SU-DHL-6 (cell line): ENCODE results near the gene EEF1AKMT3.

ENCODE experiments used
- H2AFZ ChIP-seq: fragments of 200-600 bp; sonication (generic); 2 replicates; pipeline ENCODE4 v1.6.1; 2014; ENCODE audit warnings: low read depth, mild to moderate bottlenecking, moderate library complexity, mixed read lengths, antibody characterized with exemption, low read length; ENCODE audit not compliant: severe bottlenecking
- H3F3A ChIP-seq: fragments of 200-600 bp; shearing (Covaris generic); 2 replicates; pipeline ENCODE4 v1.6.0; 2016; ENCODE audit warnings: antibody characterized with exemption, mild to moderate bottlenecking; ENCODE audit not compliant: insufficient read depth
- H3K27ac ChIP-seq: fragments of 200-600 bp; sonication (generic); 2 replicates; pipeline ENCODE4 v1.5.1; 2016; ENCODE audit warnings: low read depth, mild to moderate bottlenecking, low read length, moderate library complexity, mixed read lengths
- H3K27me3 ChIP-seq: fragments of 200-600 bp; sonication (generic), shearing (Covaris generic); 2 replicates; pipeline ENCODE4 v1.6.0; 2014; ENCODE audit warnings: mild to moderate bottlenecking, low read length
- H3K36me3 ChIP-seq: fragments of 200-600 bp; sonication (generic); 2 replicates; pipeline ENCODE4 v1.6.1; 2014; ENCODE audit warnings: mild to moderate bottlenecking, low read length, mixed read lengths
- H3K4me2 ChIP-seq: fragments of 300-600, 200-600 bp; shearing (Covaris generic), sonication (generic); 2 replicates; pipeline ENCODE4 v1.6.0; 2014; ENCODE audit warnings: low read length, low read depth, mild to moderate bottlenecking; ENCODE audit not compliant: poor library complexity, severe bottlenecking
- H3K4me3 ChIP-seq: fragments of 200-600 bp; sonication (generic); 2 replicates; pipeline ENCODE4 v1.5.1; 2014; ENCODE audit warnings: antibody characterized with exemption, low read length, mild to moderate bottlenecking, mixed read lengths; ENCODE audit not compliant: insufficient read depth, poor library complexity, severe bottlenecking
- H3K79me2 ChIP-seq: fragments of 200-600 bp; sonication (generic); 2 replicates; pipeline ENCODE4 v1.6.1; 2014; ENCODE audit warnings: mild to moderate bottlenecking, low read length, moderate library complexity; ENCODE audit not compliant: insufficient read depth
- H3K9ac ChIP-seq: fragments of 200-600 bp; sonication (generic); 2 replicates; pipeline ENCODE4 v1.7.0; 2014; ENCODE audit warnings: mild to moderate bottlenecking, low read length
- H3K9me2 ChIP-seq: fragments of 200-600 bp; sonication (generic); replicated peaks from 2 replicates; pipeline ENCODE4 v1.6.1; 2014; ENCODE audit warnings: low read length; ENCODE audit not compliant: insufficient read depth
- H3K9me3 ChIP-seq: fragments of 200-600 bp; sonication (generic); 2 replicates; pipeline ENCODE4 v1.6.1; 2014; ENCODE audit warnings: low read length, mixed read lengths; ENCODE audit not compliant: insufficient read depth
- H4K20me1 ChIP-seq: fragments of 200-600 bp; sonication (generic); 2 replicates; pipeline ENCODE4 v1.6.1; 2014; ENCODE audit warnings: low read depth, mild to moderate bottlenecking, antibody characterized with exemption, low read length, moderate library complexity, mixed read lengths
- CTCF ChIP-seq: fragments of 200-600 bp; sonication (generic); IDR thresholded peaks from one replicate; pipeline ENCODE4 v1.5.1; 2017; ENCODE audit warnings: antibody characterized with exemption, mild to moderate bottlenecking, low read length, moderate library complexity; ENCODE audit not compliant: insufficient read depth, poor library complexity, severe bottlenecking
- EZH2phosphoT487 ChIP-seq: fragments of 200-600 bp; sonication (generic), shearing (Covaris generic); conservative IDR thresholded peaks from 2 replicates; pipeline ENCODE4 v1.6.1; 2018; ENCODE audit warnings: mild to moderate bottlenecking, antibody characterized with exemption, low read length, moderate library complexity, mixed read lengths

EEF1AKMT3 gene

GRCh38 chr12:57754411-57755193, 17.8 kb upstream of the EEF1AKMT3 start, which contains the start of gene MARCHF9:
Gene MARCHF9 (plus strand): TSS chr12:57755103. CDS start chr12:57755529, 426 bp downstream.
- H3K79me2 ChIP-seq: peaks cover 22% of the 10 kb centered on the region
- H4K20me1 ChIP-seq: no peaks in the 10 kb centered on the region
- peak within 1 kb of the TSS; percentile 77 for H3K9ac ChIP-seq
- no peak for TF ChIP-seq CTCF
- no peak for TF ChIP-seq EZH2phosphoT487
- no peaks in the 10 kb centered on the region for H3K9me2 ChIP-seq
- no peak within 1 kb of the TSS for H2AFZ ChIP-seq
- H3K9me3 ChIP-seq: no peaks in the 10 kb centered on the region
- H3K27ac ChIP-seq: peak within 1 kb of the TSS; percentile 72
- H3F3A ChIP-seq: peaks cover 25% of the 10 kb centered on the region
- no peaks in the 10 kb centered on the region for H3K27me3 ChIP-seq
- H3K36me3 ChIP-seq: no peaks in the 10 kb centered on the region
- peak within 1 kb of the TSS; percentile 60 for H3K4me3 ChIP-seq
- peak within 1 kb of the TSS; percentile 92 for H3K4me2 ChIP-seq

- H3K4me3 ChIP-seq: peak overlapping the region; percentile 60
- no peaks in the 10 kb centered on the region for H3K9me2 ChIP-seq
- peaks cover 20% of the 10 kb centered on the region for H3K79me2 ChIP-seq
- H3K27me3 ChIP-seq: no peaks in the 10 kb centered on the region
- H3K36me3 ChIP-seq: no peaks in the 10 kb centered on the region
- peaks cover 25% of the 10 kb centered on the region for H3F3A ChIP-seq
- peak overlapping the region; percentile 72; the same call in 1 of the 2 replicates for H3K27ac ChIP-seq
- H3K9me3 ChIP-seq: no peaks in the 10 kb centered on the region
- H3K9ac ChIP-seq: peak overlapping the region; percentile 77
- peaks cover 3% of the 10 kb centered on the region; the same call in 1 of the 2 replicates for H4K20me1 ChIP-seq
- no peak overlapping the region for H2AFZ ChIP-seq
- TF ChIP-seq EZH2phosphoT487 (no peak), CTCF (no peak)
- H3K4me2 ChIP-seq: peak overlapping the region; percentile 92
Observed at GRCh38 chr12:57755194-57755453, 17.3 kb upstream of the EEF1AKMT3 start.

GRCh38 chr12:57755454-57756372, 16.7 kb upstream of the EEF1AKMT3 start:
- H3K4me2 ChIP-seq: peak overlapping the region; percentile 92
- peaks cover 14% of the 10 kb centered on the region for H3K79me2 ChIP-seq
- H4K20me1 ChIP-seq: peaks cover 8% of the 10 kb centered on the region
- H3K4me3 ChIP-seq: peak overlapping the region; percentile 60
- H3K27ac ChIP-seq: peak overlapping the region; percentile 72
- no peaks in the 10 kb centered on the region for H3K9me3 ChIP-seq
- H3K9ac ChIP-seq: peak overlapping the region; percentile 77
- TF ChIP-seq EZH2phosphoT487 (no peak), CTCF (no peak)
- H3K9me2 ChIP-seq: no peaks in the 10 kb centered on the region
- no peaks in the 10 kb centered on the region for H3K27me3 ChIP-seq
- peaks cover 25% of the 10 kb centered on the region for H3F3A ChIP-seq
- H2AFZ ChIP-seq: peak overlapping the region; percentile 47
- no peaks in the 10 kb centered on the region for H3K36me3 ChIP-seq
